IPS DF 4.7 (cell line): ENCODE results near the gene UBASH3B.
"Not testable (repeated sequence)": the region's sequence is repeated elsewhere in the genome, so short reads cannot be mapped to it uniquely, and the experiment has no call there.

Source experiments
- DNase-seq: peaks from one replicate; pipeline ENCODE4 v3.0.0-alpha.2; 2013; ENCODE audit warnings: low spot score; ENCODE audit errors: extremely low read depth

UBASH3B gene

DNA sequence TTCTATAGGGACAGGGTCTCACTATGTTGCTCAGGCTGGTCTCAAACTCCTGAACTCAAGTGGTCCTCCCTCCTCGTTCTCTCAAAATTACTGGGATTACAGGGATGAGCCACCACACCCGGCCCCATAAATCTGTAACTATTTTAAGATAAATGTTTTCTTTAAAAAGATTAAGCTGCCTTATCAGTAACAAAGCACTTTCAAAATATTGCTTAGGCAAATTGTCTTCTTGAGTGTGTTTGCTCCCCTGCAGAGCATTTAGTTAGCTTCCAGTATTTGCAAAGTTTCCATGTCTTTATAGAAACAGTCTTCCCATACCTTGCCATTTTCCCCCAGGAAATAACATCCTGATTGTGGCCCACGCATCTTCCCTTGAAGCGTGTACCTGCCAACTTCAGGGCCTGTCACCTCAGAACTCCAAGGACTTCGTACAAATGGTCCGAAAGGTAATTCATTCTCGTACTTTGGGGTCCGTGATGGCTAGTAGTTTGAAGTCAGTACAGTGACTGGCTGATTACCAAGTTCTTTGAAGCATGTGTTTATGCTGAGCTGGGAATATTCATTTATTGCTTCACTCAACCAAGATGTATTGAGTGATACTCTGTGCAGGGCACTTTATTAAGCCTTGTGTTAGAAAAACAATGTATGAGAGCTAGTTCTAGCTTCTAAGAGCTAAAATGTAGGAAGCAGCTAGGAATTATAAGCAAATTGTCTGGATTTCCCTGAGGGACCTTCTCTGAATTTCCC lies 152.4 kb downstream of the UBASH3B start:
- DNase-seq: no peak

DNA sequence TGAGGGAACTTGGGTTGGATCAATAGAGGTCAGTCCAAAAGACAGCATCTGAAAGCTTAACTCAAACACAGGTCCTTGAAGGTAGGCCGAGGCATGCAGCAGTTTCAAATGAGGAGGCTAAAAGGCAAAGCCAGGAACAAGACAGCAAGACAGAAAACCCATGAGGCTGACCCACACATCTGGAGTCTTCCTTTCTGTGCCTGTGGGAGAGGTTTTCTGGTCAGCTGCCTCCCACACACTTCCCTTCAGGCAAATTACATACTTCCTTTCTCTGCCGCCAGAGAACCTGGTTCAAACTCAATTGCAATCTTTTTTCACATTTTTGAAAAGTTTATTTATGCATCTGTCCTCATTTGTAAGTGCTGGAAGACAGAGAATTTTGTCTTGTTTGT lies 153.0 kb downstream of the UBASH3B start:
- DNase-seq: no peak

GRCh38 chr11:122809866-122810265 lies 154.3 kb downstream of the UBASH3B start:
- no peak for DNase-seq

GRCh38 chr11:122811721-122812120 lies 156.2 kb downstream of the UBASH3B start:
- no peak for DNase-seq

- no peak for DNase-seq
These were observed 157.1 kb downstream of the UBASH3B start for GRCh38 chr11:122812638-122813037.

DNA sequence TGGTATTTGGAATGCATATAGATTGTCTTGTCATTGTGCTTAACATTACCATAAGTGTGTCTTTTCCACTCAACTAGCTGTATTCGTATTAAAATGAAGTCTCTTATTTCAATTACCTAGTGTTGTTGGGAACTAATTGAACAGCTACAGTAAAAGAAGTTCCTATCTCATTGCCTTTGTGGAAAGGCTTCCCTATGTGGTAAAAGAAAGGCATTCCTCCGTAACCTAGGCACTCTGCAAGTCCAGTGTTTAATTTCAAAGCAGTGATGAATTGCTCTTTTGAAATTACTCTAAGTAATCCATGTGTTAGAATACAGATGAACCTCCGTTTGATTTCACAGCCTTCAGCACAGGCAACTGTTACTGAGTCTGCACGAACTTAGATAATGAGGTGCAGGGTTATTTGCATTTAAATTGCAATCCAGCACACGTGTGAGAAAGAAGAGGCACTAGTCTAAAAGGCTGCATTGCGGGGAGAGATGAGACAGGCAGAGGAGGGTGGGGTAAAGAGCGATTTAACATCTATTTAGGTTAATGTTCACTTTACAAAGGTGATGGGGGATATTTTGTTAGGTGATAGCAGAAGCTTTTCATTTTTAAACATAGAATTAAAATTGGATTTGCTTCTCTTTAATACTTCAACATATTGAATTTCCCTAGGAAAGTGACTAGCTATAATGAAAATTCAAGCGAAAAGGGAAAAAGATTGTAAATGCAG lies 157.8 kb downstream of the UBASH3B start:
- no peak for DNase-seq

GRCh38 chr11:122813894-122814270 lies 158.4 kb downstream of the UBASH3B start:
- no peak for DNase-seq

- DNase-seq: no peak
These were observed 158.9 kb downstream of the UBASH3B start for GRCh38 chr11:122814401-122814800.

DNA sequence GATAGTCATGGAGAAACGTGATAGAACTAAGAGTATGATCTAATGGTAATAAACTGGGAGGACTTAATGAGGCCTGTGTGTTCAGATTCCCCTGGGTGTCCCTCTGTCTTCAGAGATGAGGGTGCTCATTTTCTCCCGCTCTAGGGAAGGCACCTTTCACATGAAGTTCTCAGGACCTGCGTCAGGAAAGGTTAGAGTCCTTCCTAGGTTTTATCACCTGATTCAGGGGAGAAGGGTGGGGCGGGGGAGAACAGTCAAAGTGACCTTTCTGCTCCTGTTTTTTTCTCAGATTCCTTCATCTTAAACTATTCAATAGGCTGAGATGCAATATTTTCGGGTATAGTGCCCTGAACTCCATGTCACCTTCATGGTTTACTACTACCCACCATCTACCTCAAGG lies 160.4 kb downstream of the UBASH3B start:
- DNase-seq: no peak

- DNase-seq: no peak
These were observed 161.4 kb downstream of the UBASH3B start for GRCh38 chr11:122816761-122817520.

GRCh38 chr11:122820158-122820557 lies 164.6 kb downstream of the UBASH3B start:
- DNase-seq: no peak

- DNase-seq: no peak
These were observed 165.6 kb downstream of the UBASH3B start for GRCh38 chr11:122821169-122821568.

DNA sequence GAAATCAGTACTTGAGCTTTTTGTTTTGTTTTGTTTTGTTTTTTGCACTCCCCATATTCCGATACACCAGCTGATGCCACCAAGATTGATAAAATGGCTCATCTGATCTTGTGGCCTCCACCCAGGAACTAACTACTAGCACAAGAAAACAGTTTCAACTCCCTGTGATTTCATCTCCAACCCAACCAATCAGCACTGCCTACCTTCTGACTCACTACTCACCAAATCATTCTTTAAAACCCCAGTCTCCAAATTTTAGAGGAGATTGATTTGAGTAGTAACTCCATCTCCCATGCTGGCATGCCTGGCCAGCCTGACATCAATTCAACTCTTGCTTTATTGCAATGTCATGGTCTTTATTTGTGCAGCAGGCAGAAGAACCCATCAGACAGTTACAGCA lies 166.7 kb downstream of the UBASH3B start:
- DNase-seq: no peak

- no peak for DNase-seq
These were observed 168.0 kb downstream of the UBASH3B start for GRCh38 chr11:122823564-122823963.

GRCh38 chr11:122829371-122829770 lies 173.8 kb downstream of the UBASH3B start:
- DNase-seq: not testable (repeated sequence)

- DNase-seq: not testable (repeated sequence)
These were observed 176.8 kb downstream of the UBASH3B start for GRCh38 chr11:122832297-122832696.

- DNase-seq: no peak
These were observed 177.4 kb downstream of the UBASH3B start for GRCh38 chr11:122832721-122833470.

DNA sequence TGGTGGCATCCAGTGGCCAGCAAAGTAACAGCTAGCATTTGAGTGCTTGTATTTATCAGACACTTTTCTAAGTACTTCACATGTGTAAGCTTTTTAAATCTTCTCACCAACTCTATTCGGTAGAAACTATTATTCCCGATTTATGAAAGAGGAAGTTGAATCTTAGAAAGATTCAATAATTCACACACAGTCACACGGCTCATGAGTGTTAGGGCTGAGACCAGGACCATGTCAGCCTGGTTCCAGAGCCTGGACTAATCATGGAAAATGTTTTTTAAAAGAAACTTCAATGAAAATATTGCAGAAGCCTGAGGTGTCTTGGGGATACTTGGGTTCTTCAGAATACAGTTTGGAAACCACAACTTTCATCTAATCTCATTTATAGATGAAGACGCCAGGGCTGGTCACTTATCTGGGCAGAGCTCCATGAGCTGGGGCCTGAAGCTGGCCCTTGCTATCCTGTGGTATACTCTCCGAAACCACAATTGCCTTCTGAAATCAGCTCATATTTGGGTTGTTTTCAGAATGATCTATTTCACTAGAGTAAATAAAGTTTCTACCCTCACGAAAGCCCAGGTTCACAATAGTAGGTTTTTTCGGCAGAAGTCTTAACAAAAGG lies 178.4 kb downstream of the UBASH3B start:
- no peak for DNase-seq

DNA sequence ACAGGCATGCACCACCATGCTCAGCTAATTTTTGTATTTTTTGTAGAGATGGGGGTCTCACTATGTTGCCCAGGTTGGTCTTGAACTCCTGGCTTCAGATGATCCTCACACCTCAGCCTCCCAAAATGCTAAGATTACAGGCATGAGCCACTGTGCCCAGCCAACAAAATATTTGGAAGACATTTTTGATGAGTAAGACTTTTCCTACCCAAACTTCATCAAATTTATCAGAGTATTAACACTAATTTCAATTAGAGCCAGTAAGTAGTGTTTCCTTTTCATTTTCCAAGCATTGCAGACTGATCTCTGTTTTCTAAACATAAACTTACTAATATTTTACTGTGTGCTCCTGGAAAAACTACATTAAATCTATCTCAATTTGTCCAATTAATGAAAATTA lies 181.4 kb downstream of the UBASH3B start:
- DNase-seq: no peak

GRCh38 chr11:122837528-122838346 lies 182.2 kb downstream of the UBASH3B start:
- no peak for DNase-seq
